ENCODE measurements around the gene ERGIC1. TPM values are rescaled to one million over a fixed set of nuclear protein-coding genes. Genes with fewer than 3 reads are reported as not detected.

ERGIC1 gene
- total and polyA plus RNA-seq, 2 experiments from 2014 or later: 25.2 to 92.2 TPM

DNA sequence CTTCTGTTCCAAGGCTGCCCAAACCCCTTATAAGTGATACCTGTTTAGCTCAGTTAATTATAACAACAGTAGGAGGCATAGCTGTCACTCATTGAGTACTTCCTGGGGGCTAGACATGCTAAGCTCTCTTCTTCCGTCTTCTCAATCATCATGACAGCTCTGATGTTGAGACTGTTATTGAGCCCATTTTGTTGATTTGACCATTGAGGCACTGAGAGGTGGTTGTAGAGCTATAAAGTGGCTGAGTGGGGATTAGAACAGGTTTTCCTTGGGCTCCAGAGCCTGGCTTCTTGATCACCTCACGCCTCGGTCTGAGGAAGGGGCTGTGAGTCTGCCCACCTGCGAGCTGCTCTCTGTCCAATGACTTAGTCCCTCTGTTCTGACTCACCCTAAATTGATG, 99.2 kb downstream of the ERGIC1 start:
- H2AFZ ChIP-seq: no peak overlapping the region
- peaks cover 5% of the 10 kb centered on the region; the same call in 1 of the 2 replicates for H3K36me3 ChIP-seq (ENCODE audit: insufficient read depth)
- H3K27ac Mint-ChIP-seq: no peak overlapping the region
- ATAC-seq: no peak
- H3K27me3 ChIP-seq (ENCODE audit: insufficient read depth): no peaks in the 10 kb centered on the region
- TF ChIP-seq, protein P1, sequence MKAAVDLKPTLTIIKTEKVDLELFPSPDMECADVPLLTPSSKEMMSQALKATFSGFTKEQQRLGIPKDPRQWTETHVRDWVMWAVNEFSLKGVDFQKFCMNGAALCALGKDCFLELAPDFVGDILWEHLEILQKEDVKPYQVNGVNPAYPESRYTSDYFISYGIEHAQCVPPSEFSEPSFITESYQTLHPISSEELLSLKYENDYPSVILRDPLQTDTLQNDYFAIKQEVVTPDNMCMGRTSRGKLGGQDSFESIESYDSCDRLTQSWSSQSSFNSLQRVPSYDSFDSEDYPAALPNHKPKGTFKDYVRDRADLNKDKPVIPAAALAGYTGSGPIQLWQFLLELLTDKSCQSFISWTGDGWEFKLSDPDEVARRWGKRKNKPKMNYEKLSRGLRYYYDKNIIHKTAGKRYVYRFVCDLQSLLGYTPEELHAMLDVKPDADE (IDR thresholded peaks at IDR 0.05): no peak
- no peak for TF ChIP-seq JUNB (IDR thresholded peaks at IDR 0.05; ENCODE audit: unreplicated experiment)
- TF ChIP-seq, protein P2, sequence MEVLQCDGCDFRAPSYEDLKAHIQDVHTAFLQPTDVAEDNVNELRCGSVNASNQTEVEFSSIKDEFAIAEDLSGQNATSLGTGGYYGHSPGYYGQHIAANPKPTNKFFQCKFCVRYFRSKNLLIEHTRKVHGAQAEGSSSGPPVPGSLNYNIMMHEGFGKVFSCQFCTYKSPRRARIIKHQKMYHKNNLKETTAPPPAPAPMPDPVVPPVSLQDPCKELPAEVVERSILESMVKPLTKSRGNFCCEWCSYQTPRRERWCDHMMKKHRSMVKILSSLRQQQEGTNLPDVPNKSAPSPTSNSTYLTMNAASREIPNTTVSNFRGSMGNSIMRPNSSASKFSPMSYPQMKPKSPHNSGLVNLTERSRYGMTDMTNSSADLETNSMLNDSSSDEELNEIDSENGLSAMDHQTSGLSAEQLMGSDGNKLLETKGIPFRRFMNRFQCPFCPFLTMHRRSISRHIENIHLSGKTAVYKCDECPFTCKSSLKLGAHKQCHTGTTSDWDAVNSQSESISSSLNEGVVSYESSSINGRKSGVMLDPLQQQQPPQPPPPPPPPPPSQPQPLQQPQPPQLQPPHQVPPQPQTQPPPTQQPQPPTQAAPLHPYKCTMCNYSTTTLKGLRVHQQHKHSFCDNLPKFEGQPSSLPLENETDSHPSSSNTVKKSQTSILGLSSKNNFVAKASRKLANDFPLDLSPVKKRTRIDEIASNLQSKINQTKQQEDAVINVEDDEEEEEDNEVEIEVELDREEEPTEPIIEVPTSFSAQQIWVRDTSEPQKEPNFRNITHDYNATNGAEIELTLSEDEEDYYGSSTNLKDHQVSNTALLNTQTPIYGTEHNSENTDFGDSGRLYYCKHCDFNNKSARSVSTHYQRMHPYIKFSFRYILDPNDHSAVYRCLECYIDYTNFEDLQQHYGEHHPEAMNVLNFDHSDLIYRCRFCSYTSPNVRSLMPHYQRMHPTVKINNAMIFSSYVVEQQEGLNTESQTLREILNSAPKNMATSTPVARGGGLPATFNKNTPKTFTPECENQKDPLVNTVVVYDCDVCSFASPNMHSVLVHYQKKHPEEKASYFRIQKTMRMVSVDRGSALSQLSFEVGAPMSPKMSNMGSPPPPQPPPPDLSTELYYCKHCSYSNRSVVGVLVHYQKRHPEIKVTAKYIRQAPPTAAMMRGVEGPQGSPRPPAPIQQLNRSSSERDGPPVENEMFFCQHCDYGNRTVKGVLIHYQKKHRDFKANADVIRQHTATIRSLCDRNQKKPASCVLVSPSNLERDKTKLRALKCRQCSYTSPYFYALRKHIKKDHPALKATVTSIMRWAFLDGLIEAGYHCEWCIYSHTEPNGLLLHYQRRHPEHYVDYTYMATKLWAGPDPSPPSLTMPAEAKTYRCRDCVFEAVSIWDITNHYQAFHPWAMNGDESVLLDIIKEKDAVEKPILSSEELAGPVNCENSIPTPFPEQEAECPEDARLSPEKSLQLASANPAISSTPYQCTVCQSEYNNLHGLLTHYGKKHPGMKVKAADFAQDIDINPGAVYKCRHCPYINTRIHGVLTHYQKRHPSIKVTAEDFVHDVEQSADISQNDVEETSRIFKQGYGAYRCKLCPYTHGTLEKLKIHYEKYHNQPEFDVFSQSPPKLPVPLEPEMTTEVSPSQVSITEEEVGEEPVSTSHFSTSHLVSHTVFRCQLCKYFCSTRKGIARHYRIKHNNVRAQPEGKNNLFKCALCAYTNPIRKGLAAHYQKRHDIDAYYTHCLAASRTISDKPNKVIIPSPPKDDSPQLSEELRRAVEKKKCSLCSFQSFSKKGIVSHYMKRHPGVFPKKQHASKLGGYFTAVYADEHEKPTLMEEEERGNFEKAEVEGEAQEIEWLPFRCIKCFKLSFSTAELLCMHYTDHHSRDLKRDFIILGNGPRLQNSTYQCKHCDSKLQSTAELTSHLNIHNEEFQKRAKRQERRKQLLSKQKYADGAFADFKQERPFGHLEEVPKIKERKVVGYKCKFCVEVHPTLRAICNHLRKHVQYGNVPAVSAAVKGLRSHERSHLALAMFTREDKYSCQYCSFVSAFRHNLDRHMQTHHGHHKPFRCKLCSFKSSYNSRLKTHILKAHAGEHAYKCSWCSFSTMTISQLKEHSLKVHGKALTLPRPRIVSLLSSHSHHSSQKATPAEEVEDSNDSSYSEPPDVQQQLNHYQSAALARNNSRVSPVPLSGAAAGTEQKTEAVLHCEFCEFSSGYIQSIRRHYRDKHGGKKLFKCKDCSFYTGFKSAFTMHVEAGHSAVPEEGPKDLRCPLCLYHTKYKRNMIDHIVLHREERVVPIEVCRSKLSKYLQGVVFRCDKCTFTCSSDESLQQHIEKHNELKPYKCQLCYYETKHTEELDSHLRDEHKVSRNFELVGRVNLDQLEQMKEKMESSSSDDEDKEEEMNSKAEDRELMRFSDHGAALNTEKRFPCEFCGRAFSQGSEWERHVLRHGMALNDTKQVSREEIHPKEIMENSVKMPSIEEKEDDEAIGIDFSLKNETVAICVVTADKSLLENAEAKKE (CRISPR knock-in tag; IDR thresholded peaks at IDR 0.05): no peak
- TF ChIP-seq CREB1 (CRISPR knock-in tag; IDR thresholded peaks at IDR 0.05; ENCODE audit: low read depth): no peak
- TF ChIP-seq ZNF114 (CRISPR knock-in tag; IDR thresholded peaks at IDR 0.05): no peak
- TF ChIP-seq ZNF331 (CRISPR knock-in tag; IDR thresholded peaks at IDR 0.05; ENCODE audit: low read depth): no peak
- TF ChIP-seq EZH2phosphoT487 (IDR thresholded peaks at IDR 0.05; ENCODE audit: unreplicated experiment): no peak
- no peak for TF ChIP-seq NANOG (IDR thresholded peaks at IDR 0.05; ENCODE audit: borderline replicate concordance)
- TF ChIP-seq, protein P3, sequence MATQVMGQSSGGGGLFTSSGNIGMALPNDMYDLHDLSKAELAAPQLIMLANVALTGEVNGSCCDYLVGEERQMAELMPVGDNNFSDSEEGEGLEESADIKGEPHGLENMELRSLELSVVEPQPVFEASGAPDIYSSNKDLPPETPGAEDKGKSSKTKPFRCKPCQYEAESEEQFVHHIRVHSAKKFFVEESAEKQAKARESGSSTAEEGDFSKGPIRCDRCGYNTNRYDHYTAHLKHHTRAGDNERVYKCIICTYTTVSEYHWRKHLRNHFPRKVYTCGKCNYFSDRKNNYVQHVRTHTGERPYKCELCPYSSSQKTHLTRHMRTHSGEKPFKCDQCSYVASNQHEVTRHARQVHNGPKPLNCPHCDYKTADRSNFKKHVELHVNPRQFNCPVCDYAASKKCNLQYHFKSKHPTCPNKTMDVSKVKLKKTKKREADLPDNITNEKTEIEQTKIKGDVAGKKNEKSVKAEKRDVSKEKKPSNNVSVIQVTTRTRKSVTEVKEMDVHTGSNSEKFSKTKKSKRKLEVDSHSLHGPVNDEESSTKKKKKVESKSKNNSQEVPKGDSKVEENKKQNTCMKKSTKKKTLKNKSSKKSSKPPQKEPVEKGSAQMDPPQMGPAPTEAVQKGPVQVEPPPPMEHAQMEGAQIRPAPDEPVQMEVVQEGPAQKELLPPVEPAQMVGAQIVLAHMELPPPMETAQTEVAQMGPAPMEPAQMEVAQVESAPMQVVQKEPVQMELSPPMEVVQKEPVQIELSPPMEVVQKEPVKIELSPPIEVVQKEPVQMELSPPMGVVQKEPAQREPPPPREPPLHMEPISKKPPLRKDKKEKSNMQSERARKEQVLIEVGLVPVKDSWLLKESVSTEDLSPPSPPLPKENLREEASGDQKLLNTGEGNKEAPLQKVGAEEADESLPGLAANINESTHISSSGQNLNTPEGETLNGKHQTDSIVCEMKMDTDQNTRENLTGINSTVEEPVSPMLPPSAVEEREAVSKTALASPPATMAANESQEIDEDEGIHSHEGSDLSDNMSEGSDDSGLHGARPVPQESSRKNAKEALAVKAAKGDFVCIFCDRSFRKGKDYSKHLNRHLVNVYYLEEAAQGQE (IDR thresholded peaks at IDR 0.05; ENCODE audit: unreplicated experiment): no peak
- TF ChIP-seq STAT1 (IDR thresholded peaks at IDR 0.05; ENCODE audit: unreplicated experiment): no peak
- TF ChIP-seq, protein P4, sequence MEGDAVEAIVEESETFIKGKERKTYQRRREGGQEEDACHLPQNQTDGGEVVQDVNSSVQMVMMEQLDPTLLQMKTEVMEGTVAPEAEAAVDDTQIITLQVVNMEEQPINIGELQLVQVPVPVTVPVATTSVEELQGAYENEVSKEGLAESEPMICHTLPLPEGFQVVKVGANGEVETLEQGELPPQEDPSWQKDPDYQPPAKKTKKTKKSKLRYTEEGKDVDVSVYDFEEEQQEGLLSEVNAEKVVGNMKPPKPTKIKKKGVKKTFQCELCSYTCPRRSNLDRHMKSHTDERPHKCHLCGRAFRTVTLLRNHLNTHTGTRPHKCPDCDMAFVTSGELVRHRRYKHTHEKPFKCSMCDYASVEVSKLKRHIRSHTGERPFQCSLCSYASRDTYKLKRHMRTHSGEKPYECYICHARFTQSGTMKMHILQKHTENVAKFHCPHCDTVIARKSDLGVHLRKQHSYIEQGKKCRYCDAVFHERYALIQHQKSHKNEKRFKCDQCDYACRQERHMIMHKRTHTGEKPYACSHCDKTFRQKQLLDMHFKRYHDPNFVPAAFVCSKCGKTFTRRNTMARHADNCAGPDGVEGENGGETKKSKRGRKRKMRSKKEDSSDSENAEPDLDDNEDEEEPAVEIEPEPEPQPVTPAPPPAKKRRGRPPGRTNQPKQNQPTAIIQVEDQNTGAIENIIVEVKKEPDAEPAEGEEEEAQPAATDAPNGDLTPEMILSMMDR (conservative IDR thresholded peaks at IDR 0.05; ENCODE audit: low read depth in 2 of 2): no peak
- no peak for TF ChIP-seq EZH2 (IDR thresholded peaks at IDR 0.05; ENCODE audit: low read depth, unreplicated experiment)
- no peak for TF ChIP-seq POLR2AphosphoS5 (IDR thresholded peaks at IDR 0.05; ENCODE audit: low read depth)
- H3K27me3 Mint-ChIP-seq (ENCODE audit: insufficient read depth, low read depth, poor library complexity): peaks cover 6% of the 10 kb centered on the region
- H3K27ac ChIP-seq (ENCODE audit: low read depth): no peak overlapping the region
- no peaks in the 10 kb centered on the region for H3K9me3 Mint-ChIP-seq
- H3K9me2 ChIP-seq (ENCODE audit: insufficient read depth): no peaks in the 10 kb centered on the region
- H3K4me3 Mint-ChIP-seq: no peak overlapping the region
- H3K36me3 Mint-ChIP-seq (ENCODE audit: low read depth): peaks cover 47% of the 10 kb centered on the region
- H3F3A ChIP-seq (replicated peaks; ENCODE audit: low read depth): 0 out of 2 replicates have a peak, but pooled peaks cover 3% of the 10 kb centered on the region
- peaks cover 15% of the 10 kb centered on the region for H4K20me1 ChIP-seq (replicated peaks; ENCODE audit: insufficient read depth)
- no peak for DNase-seq (ENCODE audit: low spot score)
- no peak overlapping the region for H3K4me2 ChIP-seq
- peaks cover 2% of the 10 kb centered on the region; the same call in 1 of the 3 replicates for H3K4me1 Mint-ChIP-seq
- H3K4me3 ChIP-seq: no peak overlapping the region
- H3K79me2 ChIP-seq (replicated peaks; ENCODE audit: insufficient read depth): no peaks in the 10 kb centered on the region
- no peaks in the 10 kb centered on the region for H3K4me1 ChIP-seq (ENCODE audit: insufficient read depth)
